ENCODE results near the gene KLF13. TPM values are rescaled to one million over a fixed set of nuclear protein-coding genes. Genes with fewer than 3 reads are reported as not detected.

Gene KLF13
- polyA plus RNA-seq, 1 experiment, result 16.8 TPM

DNA sequence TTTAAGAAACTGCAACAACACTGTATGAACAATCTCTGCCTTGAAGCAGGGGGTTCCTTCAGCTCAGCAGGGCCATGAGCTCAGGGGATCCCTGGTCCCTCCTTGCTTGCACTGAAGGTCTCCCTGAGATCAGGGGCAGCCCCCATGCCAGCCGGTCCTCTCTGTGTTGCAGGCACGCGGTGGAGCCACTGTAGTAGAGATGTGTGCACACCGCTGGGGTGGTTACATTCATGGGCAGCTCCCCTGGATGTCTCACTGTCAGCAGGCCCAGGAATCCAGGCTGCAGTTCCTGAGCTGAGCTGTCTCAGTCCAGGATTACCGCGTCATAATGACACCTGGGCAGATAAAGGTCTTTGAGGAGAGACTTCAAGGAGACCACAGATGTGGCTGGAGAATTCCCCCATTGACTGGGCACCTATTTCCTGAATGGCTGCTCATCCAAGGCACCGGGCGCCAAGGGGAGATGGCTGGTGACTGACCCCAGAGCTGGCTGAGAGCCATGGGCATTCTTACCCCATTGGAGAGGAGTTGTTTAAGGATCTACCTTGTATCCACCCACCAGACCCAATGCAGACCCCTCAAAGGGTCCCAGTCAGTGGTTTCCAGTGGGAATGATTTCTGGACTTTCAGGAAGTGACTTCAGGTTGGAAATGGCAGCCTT is 10.4 kb upstream of the KLF13 start:
- Histone ChIP-seq H3K9me3 (ENCODE audit: control insufficient read depth, insufficient read depth, low read length) (peaks cover 9% of the 10 kb centered on the region), H3K27me3 (ENCODE audit: control insufficient read depth, insufficient read depth, low read length) (peaks cover 47% of the 10 kb centered on the region), H3K27ac (ENCODE audit: low read depth, low read length) (no peak overlapping the region), H3K4me3 (ENCODE audit: low read depth, low read length) (no peak overlapping the region)
- CTCF ChIA-PET, result interaction anchor here (1.7 kb wide), 1 partner anchor 173 kb away, joined by 7 read pairs; no protein-coding TSS in a partner anchor
- TF ChIP-seq, protein P1, sequence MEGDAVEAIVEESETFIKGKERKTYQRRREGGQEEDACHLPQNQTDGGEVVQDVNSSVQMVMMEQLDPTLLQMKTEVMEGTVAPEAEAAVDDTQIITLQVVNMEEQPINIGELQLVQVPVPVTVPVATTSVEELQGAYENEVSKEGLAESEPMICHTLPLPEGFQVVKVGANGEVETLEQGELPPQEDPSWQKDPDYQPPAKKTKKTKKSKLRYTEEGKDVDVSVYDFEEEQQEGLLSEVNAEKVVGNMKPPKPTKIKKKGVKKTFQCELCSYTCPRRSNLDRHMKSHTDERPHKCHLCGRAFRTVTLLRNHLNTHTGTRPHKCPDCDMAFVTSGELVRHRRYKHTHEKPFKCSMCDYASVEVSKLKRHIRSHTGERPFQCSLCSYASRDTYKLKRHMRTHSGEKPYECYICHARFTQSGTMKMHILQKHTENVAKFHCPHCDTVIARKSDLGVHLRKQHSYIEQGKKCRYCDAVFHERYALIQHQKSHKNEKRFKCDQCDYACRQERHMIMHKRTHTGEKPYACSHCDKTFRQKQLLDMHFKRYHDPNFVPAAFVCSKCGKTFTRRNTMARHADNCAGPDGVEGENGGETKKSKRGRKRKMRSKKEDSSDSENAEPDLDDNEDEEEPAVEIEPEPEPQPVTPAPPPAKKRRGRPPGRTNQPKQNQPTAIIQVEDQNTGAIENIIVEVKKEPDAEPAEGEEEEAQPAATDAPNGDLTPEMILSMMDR (IDR thresholded peaks at IDR 0.05; ENCODE audit: low read depth, low read length), result no peak
- POLR2A ChIA-PET, result no interaction called here
- DNase-seq (ENCODE audit: low read depth, low spot score), result no peak

DNA sequence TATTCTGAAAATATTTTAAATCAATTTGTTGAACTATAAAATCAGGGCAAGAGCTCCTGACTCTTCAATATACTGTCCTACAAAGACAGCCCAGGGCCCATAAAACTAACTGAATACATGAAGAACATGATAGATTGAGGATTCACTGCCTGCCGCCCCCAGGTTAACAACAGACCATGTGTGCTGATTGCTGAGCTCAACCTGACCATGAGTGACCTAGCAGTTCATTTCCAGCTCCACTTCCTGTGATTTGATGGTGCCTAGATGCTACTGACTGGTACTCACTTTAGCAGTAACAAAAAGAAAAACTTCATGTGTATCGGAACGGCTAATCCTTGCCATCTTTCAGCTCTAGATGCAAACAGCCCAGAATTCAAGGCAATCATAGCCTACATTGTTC is 9.6 kb upstream of the KLF13 start:
- CTCF ChIA-PET, result interaction anchor here (1.7 kb wide), 1 partner anchor 172 kb away, joined by 7 read pairs; no protein-coding TSS in a partner anchor
- POLR2A ChIA-PET, result no interaction called here
- peaks cover 9% of the 10 kb centered on the region for H3K9me3 ChIP-seq (ENCODE audit: control insufficient read depth, insufficient read depth, low read length)

DNA sequence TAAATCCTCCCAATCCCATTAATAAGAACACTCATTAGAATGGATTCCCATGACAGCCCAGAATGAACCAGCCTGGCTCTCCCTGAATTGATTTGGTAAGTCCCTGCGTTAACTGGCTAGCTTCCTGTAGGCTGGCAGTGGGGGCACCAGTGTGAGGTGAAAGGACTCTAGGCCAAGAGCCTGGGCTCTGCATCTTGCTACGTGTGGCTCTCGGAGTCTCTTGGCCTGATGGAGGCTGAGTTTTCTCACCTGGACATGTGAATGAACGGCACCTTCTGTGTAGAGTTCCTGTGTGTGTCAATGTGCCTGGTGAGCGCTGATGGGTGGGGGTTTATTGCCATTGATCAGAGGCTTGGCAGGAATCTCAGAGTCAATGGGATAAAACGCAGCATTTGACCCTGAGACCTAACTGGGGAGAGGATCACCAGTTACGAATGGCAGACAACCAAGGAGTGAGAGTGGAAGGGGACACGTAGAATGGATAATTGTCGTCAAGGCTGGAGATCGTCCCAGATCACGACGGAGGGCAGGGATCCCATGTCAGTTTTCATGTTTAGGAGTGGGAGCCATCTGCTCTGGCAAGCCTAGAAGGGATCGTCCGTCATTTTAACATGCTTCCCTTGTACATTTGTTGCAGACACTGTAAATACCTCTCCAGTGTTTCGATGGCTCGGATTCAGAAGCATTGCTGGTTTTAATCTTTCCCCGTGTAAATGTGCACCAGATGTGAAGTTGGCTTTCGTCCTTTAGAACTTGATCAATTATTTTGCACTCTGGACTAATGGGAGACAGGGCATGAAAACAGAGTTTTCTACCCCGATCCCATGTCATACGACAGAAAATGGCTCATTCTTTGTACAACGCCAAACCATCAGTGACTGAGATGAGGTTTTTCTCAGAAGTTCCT is 9.0 kb upstream of the KLF13 start:
- Histone ChIP-seq H3K4me3 (ENCODE audit: low read depth, low read length) (no peak overlapping the region), H3K9me3 (ENCODE audit: control insufficient read depth, insufficient read depth, low read length) (peaks cover 9% of the 10 kb centered on the region), H3K27me3 (ENCODE audit: control insufficient read depth, insufficient read depth, low read length) (peaks cover 39% of the 10 kb centered on the region), H3K27ac (ENCODE audit: low read depth, low read length) (no peak overlapping the region)
- TF ChIP-seq, protein P1 (IDR thresholded peaks at IDR 0.05; ENCODE audit: low read depth, low read length), result no peak
- CTCF ChIA-PET, result interaction anchor here (1.7 kb wide), 1 partner anchor 171 kb away, joined by 7 read pairs; no protein-coding TSS in a partner anchor
- DNase-seq (ENCODE audit: low read depth, low spot score), result no peak
- POLR2A ChIA-PET, result no interaction called here

More for the DNA sequence above, 9.6 kb upstream of the KLF13 start:
- H3K27me3 ChIP-seq (ENCODE audit: control insufficient read depth, insufficient read depth, low read length), result peaks cover 43% of the 10 kb centered on the region
- TF ChIP-seq, protein P1 (IDR thresholded peaks at IDR 0.05; ENCODE audit: low read depth, low read length), result no peak
- no peak overlapping the region for H3K27ac ChIP-seq (ENCODE audit: low read depth, low read length)
- no peak overlapping the region for H3K4me3 ChIP-seq (ENCODE audit: low read depth, low read length)
- DNase-seq (ENCODE audit: low read depth, low spot score), result no peak

DNA sequence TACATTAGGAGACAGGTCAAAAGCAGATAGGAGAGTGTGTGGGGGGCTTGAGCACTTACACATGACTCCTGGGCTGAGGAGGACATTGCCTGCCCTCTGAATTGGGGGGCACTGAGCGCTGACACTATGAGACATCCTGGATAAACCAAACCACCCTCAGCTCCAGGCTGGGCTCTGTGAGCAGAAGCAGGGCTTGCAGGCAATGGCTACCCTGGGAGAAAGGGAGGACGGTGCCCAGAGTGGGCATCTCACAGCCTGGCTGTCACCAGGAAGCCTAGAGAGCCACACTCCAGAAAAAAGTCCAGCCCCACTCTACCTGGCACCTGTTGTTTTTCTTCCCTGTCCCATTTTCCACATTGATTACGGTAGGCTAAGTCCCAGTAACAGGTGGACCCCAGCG is 8.2 kb upstream of the KLF13 start:
- Histone ChIP-seq H3K4me3 (ENCODE audit: low read depth, low read length) (no peak overlapping the region), H3K27me3 (ENCODE audit: control insufficient read depth, insufficient read depth, low read length) (peaks cover 38% of the 10 kb centered on the region), H3K9me3 (ENCODE audit: control insufficient read depth, insufficient read depth, low read length) (peaks cover 9% of the 10 kb centered on the region), H3K27ac (ENCODE audit: low read depth, low read length) (no peak overlapping the region)
- ChIA-PET POLR2A (no interaction called here), CTCF (no interaction called here)
- no peak for DNase-seq (ENCODE audit: low read depth, low spot score)
- TF ChIP-seq, protein P1 (IDR thresholded peaks at IDR 0.05; ENCODE audit: low read depth, low read length), result no peak

DNA sequence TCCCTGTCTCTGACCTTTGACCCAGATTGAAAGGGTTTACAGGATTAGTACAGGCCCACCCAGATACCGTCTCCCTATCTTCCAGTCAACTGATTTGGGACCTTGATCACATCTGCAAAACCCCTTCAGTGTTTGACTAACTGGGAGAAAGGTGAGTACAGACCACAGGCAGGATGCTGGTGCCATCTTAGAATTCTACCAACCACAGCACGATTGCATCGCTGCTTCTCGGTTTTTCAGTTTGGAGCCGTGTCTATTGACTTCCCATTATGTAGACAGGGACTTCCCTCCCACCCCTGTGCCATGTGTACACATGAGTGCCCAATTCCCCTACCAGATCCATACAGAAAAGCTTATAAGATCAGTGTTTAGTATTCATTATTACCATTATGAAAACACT is 6.6 kb upstream of the KLF13 start:
- CTCF ChIA-PET, result interaction anchor here (1.1 kb wide), 1 partner anchor 105 kb away, joined by 4 read pairs; no protein-coding TSS in a partner anchor
- no peaks in the 10 kb centered on the region; the same call in 1 of the 2 replicates for H3K9me3 ChIP-seq (ENCODE audit: control insufficient read depth, insufficient read depth, low read length)
- no peak overlapping the region for H3K27ac ChIP-seq (ENCODE audit: low read depth, low read length)
- POLR2A ChIA-PET, result no interaction called here
- TF ChIP-seq, protein P1 (IDR thresholded peaks at IDR 0.05; ENCODE audit: low read depth, low read length), result no peak
- no peak for DNase-seq (ENCODE audit: low read depth, low spot score)
- H3K27me3 ChIP-seq (ENCODE audit: control insufficient read depth, insufficient read depth, low read length), result peaks cover 34% of the 10 kb centered on the region
- no peak overlapping the region for H3K4me3 ChIP-seq (ENCODE audit: low read depth, low read length)

Measured in AG04450 (cell line).